Fibroblast of villous mesenchyme (primary cell): Measurements from ENCODE around the gene IL20. TPM values are rescaled to one million over a fixed set of nuclear protein-coding genes. Genes with fewer than 3 reads are reported as not detected.

Experiments
- DNase-seq: peaks from one replicate; pipeline ENCODE4 v3.0.0-alpha.2; 2010; ENCODE audit warnings: low read depth
- H3K4me3 ChIP-seq: 2 replicates; pipeline ENCODE4 v1.5.1; 2011; ENCODE audit warnings: low read depth, mild to moderate bottlenecking, low read length
- CTCF ChIP-seq: IDR thresholded peaks from 2 replicates; pipeline ENCODE4 v1.5.1; 2012; ENCODE audit warnings: low read depth, mild to moderate bottlenecking, low read length; ENCODE audit not compliant: insufficient read depth
- total RNA-seq: library from RNA; depleted of rRNA; stranded (reverse); fragments of >200 nt; gene quantifications from 2 replicates; pipeline ENCODE4 v1.2.3, GENCODE V29; 2012

Gene IL20
- total RNA-seq, 1 donor, result 0.86 TPM

- peak; percentile 76 for TF ChIP-seq CTCF
- H3K4me3 ChIP-seq, result no peak overlapping the region
- DNase-seq, result peak; percentile 75
Observed at GRCh38 chr1:206911064-206911663, 45.7 kb downstream of the IL20 start.

GRCh38 chr1:206912445-206913095, 47.1 kb downstream of the IL20 start:
- TF ChIP-seq CTCF, result peak; percentile 83
- H3K4me3 ChIP-seq, result no peak overlapping the region
- peak; percentile 80 for DNase-seq

- no peak overlapping the region for H3K4me3 ChIP-seq
- no peak for DNase-seq
- TF ChIP-seq CTCF, result no peak
Observed at GRCh38 chr1:206913766-206914537, 48.5 kb downstream of the IL20 start.

DNA sequence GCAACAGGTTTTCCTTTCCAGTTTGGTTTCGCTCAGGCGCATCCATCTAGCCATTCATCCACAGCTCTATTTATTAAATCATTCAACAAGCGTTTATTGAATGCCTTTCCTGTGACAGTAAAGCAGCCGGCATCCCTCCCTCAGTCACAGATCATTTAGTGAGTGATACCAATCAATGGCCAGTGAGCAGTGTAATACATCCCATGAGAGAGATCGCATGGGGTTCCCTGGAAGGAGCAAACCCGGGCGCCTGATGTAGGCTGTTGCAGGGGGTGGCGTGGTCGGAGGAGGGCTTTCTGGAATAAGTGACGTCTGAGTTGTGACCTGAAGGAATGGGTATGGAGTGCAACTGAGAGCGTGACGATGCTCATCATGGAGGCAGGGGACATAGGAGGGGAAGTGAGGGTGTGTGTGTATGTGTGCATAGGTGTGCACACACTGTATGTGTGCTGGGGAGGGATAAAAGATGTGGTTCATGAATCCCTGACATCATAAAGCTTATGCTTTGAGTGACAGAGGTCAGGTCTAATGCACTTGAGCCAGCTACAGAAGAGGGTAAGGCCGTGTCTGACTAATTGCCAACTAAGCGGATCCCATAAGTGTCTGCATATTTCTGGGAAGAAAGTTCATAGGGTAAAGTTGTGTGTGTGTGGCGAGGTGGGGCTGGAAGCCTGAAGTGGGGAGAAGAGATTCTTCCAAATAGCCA, 49.8 kb downstream of the IL20 start:
- DNase-seq, result no peak
- no peak for TF ChIP-seq CTCF
- no peak overlapping the region for H3K4me3 ChIP-seq

GRCh38 chr1:206916000-206916709, 50.7 kb downstream of the IL20 start:
- H3K4me3 ChIP-seq, result no peak overlapping the region
- TF ChIP-seq CTCF, result no peak
- no peak for DNase-seq

- no peak overlapping the region for H3K4me3 ChIP-seq
- no peak for TF ChIP-seq CTCF
- DNase-seq, result no peak
Observed at GRCh38 chr1:206918076-206918475, 52.7 kb downstream of the IL20 start.
